K562 (cell line): ENCODE measurements around the gene ANO10. TPM values are rescaled to one million over a fixed set of nuclear protein-coding genes. Genes with fewer than 3 reads are reported as not detected.

ENCODE experiments used
- ATAC-seq: fragments of 200-7000 bp; cut with Tn5 transposase; 3 replicates; pipeline ENCODE4 v1.9.1; 2020; ENCODE audit warnings: moderate library complexity
- BruUV-seq: library from RNA; stranded (reverse); fragments of 400-500 nt; replicated peaks from 2 replicates; lab custom pipeline; 2021; lab: Mats Ljungman, UMichigan
- CTCF ChIA-PET: fragments of 300-600 bp; formaldehyde crosslinking; extraction: SDS; loops from one replicate; lab custom pipeline; 2021; ENCODE audit warnings: low intra/inter-chr PET ratio; lab: Yijun Ruan, JAX
- POLR2A ChIA-PET: fragments of 300-600, 350-650 bp; sonication (Branson Sonifier 250); formaldehyde crosslinking; extraction: SDS; loops from one replicate; lab custom pipeline; 2021; ENCODE audit warnings: antibody characterized with exemption, inconsistent platforms; lab: Yijun Ruan, JAX
- DNase-seq, 4 experiments: peaks; one replicate each; pipeline versions ENCODE4 v3.0.0 to v3.0.0-alpha.2; 2011 to 2018; ENCODE audit warnings: low spot score in 3 of 4, mixed read lengths in 3 of 4; ENCODE audit errors: extremely low read depth in 1 of 4
- FAIRE-seq: peaks from 2 replicates; lab custom pipeline; 2011; peaks lifted over from hg19 to GRCh38; lab: Jason Lieb, UNC
- H2AFZ ChIP-seq: 2 replicates; pipeline ENCODE4 v1.6.0; 2011; ENCODE audit warnings: low read depth, low read length, control low read depth, inconsistent platforms
- H3K27ac ChIP-seq: fragments of 200-600 bp; 3 replicates; pipeline ENCODE4 v1.8.0; 2011; ENCODE audit warnings: low read depth, mild to moderate bottlenecking, control low read depth, inconsistent platforms, low read length, moderate library complexity, mixed read lengths; ENCODE audit errors: extremely low read depth
- H3K27me3 ChIP-seq, 2 experiments: fragments of 300-600 bp in 1 of 2; 2 replicates in 1 of 2; 3 replicates in 1 of 2; pipeline versions ENCODE4 v1.6.0 to v1.8.0; 2011; ENCODE audit warnings: inconsistent platforms in 2 of 2, low read length in 2 of 2, mild to moderate bottlenecking in 1 of 2, mixed read lengths in 1 of 2, moderate library complexity in 1 of 2; ENCODE audit not compliant: control insufficient read depth in 2 of 2, insufficient read depth in 2 of 2
- H3K36me3 ChIP-seq: fragments of 300-600 bp; 3 replicates; pipeline ENCODE4 v1.8.0; 2011; ENCODE audit warnings: mild to moderate bottlenecking, low read length, inconsistent platforms; ENCODE audit not compliant: control insufficient read depth, insufficient read depth
- H3K4me1 ChIP-seq, 2 experiments: fragments of 200-600 bp in 1 of 2; replicated peaks in 1 of 2; 2 replicates in 1 of 2; 3 replicates in 1 of 2; pipeline versions ENCODE4 v1.5.1 to v1.8.0; 2011; ENCODE audit warnings: inconsistent platforms in 2 of 2, low read length in 2 of 2, mild to moderate bottlenecking in 1 of 2, mixed read lengths in 1 of 2, moderate library complexity in 1 of 2; ENCODE audit not compliant: control insufficient read depth in 2 of 2, insufficient read depth in 2 of 2
- H3K4me2 ChIP-seq: 2 replicates; pipeline ENCODE4 v1.6.1; 2011; ENCODE audit warnings: low read length, control low read depth, inconsistent platforms, mixed read lengths; ENCODE audit not compliant: insufficient read depth
- H3K4me3 ChIP-seq: fragments of 200-600 bp; sonication (generic), shearing (Covaris generic); 2 replicates; pipeline ENCODE4 v1.5.1; 2016; ENCODE audit warnings: control low read depth, inconsistent platforms
- H3K79me2 ChIP-seq: fragments of 200-600 bp; 3 replicates; pipeline ENCODE4 v1.8.0; 2011; ENCODE audit warnings: low read length, inconsistent platforms; ENCODE audit not compliant: control insufficient read depth, insufficient read depth
- H3K9ac ChIP-seq, 2 experiments: 2 replicates each; pipeline versions ENCODE4 v1.6.0 to v1.6.1; 2011; ENCODE audit warnings: low read depth in 2 of 2, low read length in 2 of 2, control low read depth in 1 of 2, inconsistent platforms in 1 of 2, mild to moderate bottlenecking in 1 of 2, mixed read lengths in 1 of 2; ENCODE audit not compliant: insufficient read depth in 1 of 2
- H3K9me1 ChIP-seq: one replicate; pipeline ENCODE4 v1.6.0; 2011; ENCODE audit warnings: inconsistent platforms, mild to moderate bottlenecking, low read length, moderate library complexity; ENCODE audit not compliant: control insufficient read depth, insufficient read depth
- H3K9me3 ChIP-seq: replicated peaks from 2 replicates; pipeline ENCODE4 v1.5.1; 2011; ENCODE audit warnings: low read depth, low read length, inconsistent platforms; ENCODE audit not compliant: control insufficient read depth, insufficient read depth
- H4K20me1 ChIP-seq: replicated peaks from 2 replicates; pipeline ENCODE4 v1.6.1; 2011; ENCODE audit warnings: low read length, inconsistent platforms, mixed read lengths; ENCODE audit not compliant: control insufficient read depth, insufficient read depth
- CHD7 ChIP-seq: fragments of 200-600 bp; sonication (generic); IDR thresholded peaks from one replicate; pipeline ENCODE4 v1.6.1; 2012; ENCODE audit warnings: mild to moderate bottlenecking, low read depth, low read length, inconsistent platforms
- GATAD2A ChIP-seq: fragments of 450-650 bp; IDR thresholded peaks from 2 replicates; pipeline ENCODE4 v1.6.1; 2017
- NR2C2 ChIP-seq, 2 experiments: fragments of 200-800 bp in 1 of 2; sonication (Bioruptor generic) in 1 of 2; sonication (generic) in 1 of 2; formaldehyde crosslinking in 1 of 2; IDR thresholded peaks; 2 replicates each; pipeline versions ENCODE4 v1.6.1 to v1.8.0; 2016 to 2022; ENCODE audit warnings: mild to moderate bottlenecking in 1 of 2, missing compliant biosample characterization in 1 of 2, missing genetic modification characterization in 1 of 2, missing genetic modification reagents in 1 of 2
- THAP12 ChIP-seq: fragments of 250-450 bp; sonication (Bioruptor Pico); IDR thresholded peaks from 2 replicates; pipeline ENCODE4 v1.9.0; 2021; ENCODE audit warnings: mild to moderate bottlenecking, inconsistent platforms
- ZBTB9 ChIP-seq: fragments of 450-650 bp; formaldehyde crosslinking; IDR thresholded peaks from 2 replicates; pipeline ENCODE4 v1.4.0; 2020; ENCODE audit warnings: mild to moderate bottlenecking, moderate library complexity
- WGBS: fragments of 100-300 bp; shearing (Covaris generic); methylation state at CpG from one replicate; pipeline ENCODE4 v1.1.6; 2016; ENCODE audit warnings: low coverage, mixed read lengths; ENCODE audit not compliant: insufficient coverage; ENCODE audit errors: missing lambda C conversion rate; 5-methylcytosine and 5-hydroxymethylcytosine counted together
- in situ Hi-C: fragments of 300-500 bp; cut with MboI; formaldehyde crosslinking; loops from 4 replicates; pipeline ENCODE4 v1.15.0; 2018; ENCODE audit warnings: inconsistent platforms, mixed read lengths
- intact Hi-C: fragments of 100-400 bp; cut with micrococcal nuclease; formaldehyde crosslinking; loops from 2 replicates; pipeline ENCODE4 v1.14.2; 2022
- polyA plus RNA-seq, 8 experiments: library from polyadenylated mRNA; depleted of rRNA in 4 of 8; stranded (reverse) in 5 of 8; unstranded in 3 of 8; fragments of >200 nt; fragmentation: Nextera tagmentation in 2 of 8; fragmentation: Illumina TruSeq in 1 of 8; extraction: Ambion mirVana in 2 of 8; extraction: Trizol in 1 of 8; gene quantifications; 2 replicates each; pipeline versions ENCODE4 v1.2.1 to v1.2.3, GENCODE V29; 2011 to 2014; ENCODE audit warnings: inconsistent platforms in 1 of 8, missing spikeins in 1 of 8
- total RNA-seq, 7 experiments: library from RNA; depleted of rRNA in 6 of 7; stranded (reverse); fragments of >200 nt in 6 of 7; fragmentation: Illumina TruSeq in 2 of 7; extraction: Trizol in 2 of 7; gene quantifications; 2 replicates each; pipeline versions ENCODE4 v1.2.1 to v1.2.3, GENCODE V29; 2011 to 2021; ENCODE audit warnings: low replicate concordance in 1 of 7

The ANO10 gene
- total and polyA plus RNA-seq, 9 of the 15 experiments (the other 6 are each of a cell fraction or from before 2014, with no cell fraction given), result 6.4 to 46.0 (median 32.3) TPM

GRCh38 chr3:43345877-43346276 is 275.9 kb downstream of the ANO10 start (continued):
- TF ChIP-seq NR2C2 (CRISPR knock-in tag; IDR thresholded peaks at IDR 0.05) (no peak), NR2C2 (tag; IDR thresholded peaks at IDR 0.05) (no peak), THAP12 (CRISPR knock-in tag) (no peak)

GRCh38 chr3:43345246-43345645 is 276.6 kb downstream of the ANO10 start:
- H4K20me1 ChIP-seq, result no peaks in the 10 kb centered on the region
- H3K27me3 ChIP-seq, result no peaks in the 10 kb centered on the region
- no peaks in the 10 kb centered on the region for H3K79me2 ChIP-seq
- POLR2A ChIA-PET, result interaction anchor here (0.5 to 1.0 kb wide), 2 partner anchors 11 to 84 kb away, joined by 3 read pairs; no protein-coding TSS in a partner anchor
- DNase-seq, result no peak
- no peak for FAIRE-seq
- no peak overlapping the region for H3K9ac ChIP-seq
- no peaks in the 10 kb centered on the region for H3K9me3 ChIP-seq
- H3K27ac ChIP-seq, result no peak overlapping the region
- intact Hi-C loops (no loop called here), in situ Hi-C loops (no loop called here)
- WGBS, result 88% methylated on average over 4 of the region's 4 CpGs
- H3K36me3 ChIP-seq, result peaks cover 41% of the 10 kb centered on the region
- ATAC-seq, result no peak
- no peak overlapping the region for H2AFZ ChIP-seq
- H3K4me3 ChIP-seq, result no peak overlapping the region
- H3K9me1 ChIP-seq, result no peaks in the 10 kb centered on the region
- CTCF ChIA-PET, result no interaction called here
- no TSS peak for BruUV-seq
- no peaks in the 10 kb centered on the region; a peak in 1 of 5 replicates for H3K4me1 ChIP-seq
- no peak overlapping the region for H3K4me2 ChIP-seq
- TF ChIP-seq ZBTB9 (CRISPR knock-in tag), result no peak
- TF ChIP-seq CHD7, result no peak
- TF ChIP-seq GATAD2A, result no peak
